Stomach (tissue), 19 donors: ENCODE results near the gene SMIM43. TPM values are rescaled to one million over a fixed set of nuclear protein-coding genes. Genes with fewer than 3 reads are reported as not detected.

Experiments used
- DNase-seq, 2 donors: peaks; one replicate each; pipeline versions ENCODE4 v3.0.0 to v3.0.0-alpha.2; 2013 to 2019
- H3K27ac ChIP-seq, 5 donors: fragments of 200-600 bp in 4 of 5; sonication (generic) in 4 of 5; one replicate each; pipeline ENCODE4 v1.5.1; 2013 to 2019; ENCODE audit warnings: mild to moderate bottlenecking in 1 of 5, moderate library complexity in 1 of 5
- H3K27me3 ChIP-seq, 3 donors: fragments of 200-600 bp; sonication (generic); one replicate each; pipeline ENCODE4 v1.5.1; 2017 to 2019; ENCODE audit warnings: mixed run types in 1 of 3
- H3K36me3 ChIP-seq, 4 donors: fragments of 200-600 bp; sonication (generic); 1 replicate in 3 of 4; 2 replicates in 1 of 4; pipeline ENCODE4 v1.5.1; 2016 to 2019
- H3K4me1 ChIP-seq, 4 donors: fragments of 200-600 bp; sonication (generic); one replicate each; pipeline ENCODE4 v1.5.1; 2016 to 2019
- H3K4me3 ChIP-seq, 4 donors: fragments of 200-600 bp; sonication (generic) in 3 of 4; one replicate each; pipeline ENCODE4 v1.5.1; 2016 to 2019; ENCODE audit warnings: mild to moderate bottlenecking in 1 of 4
- H3K9me3 ChIP-seq, 4 donors: fragments of 200-600 bp; sonication (generic); one replicate each; pipeline ENCODE4 v1.5.1; 2016 to 2019
- EP300 ChIP-seq: sonication (generic); formaldehyde crosslinking; IDR thresholded peaks from one replicate; pipeline ENCODE4 v1.6.1; 2017; ENCODE audit warnings: antibody characterized with exemption
- POLR2A ChIP-seq, 4 donors: fragments of 450-650 bp; IDR thresholded peaks; one replicate each; pipeline ENCODE4 v1.6.1; 2016; ENCODE audit warnings: antibody characterized with exemption in 4 of 4, control low read depth in 2 of 4, mild to moderate bottlenecking in 1 of 4, moderate library complexity in 1 of 4
- POLR2AphosphoS5 ChIP-seq, 3 donors: sonication (generic); formaldehyde crosslinking; IDR thresholded peaks; one replicate each; pipeline ENCODE4 v1.6.1; 2016; ENCODE audit warnings: antibody characterized with exemption in 3 of 3
- WGBS, 5 donors: extraction: QIAGEN DNeasy Blood & Tissue Kit in 3 of 5; methylation state at CpG; one replicate each; pipeline versions ENCODE4 v1.1.5 to v1.1.7; 2013 to 2018; 5-methylcytosine and 5-hydroxymethylcytosine counted together
- intact Hi-C: fragments of 100-400 bp; cut with DNase I; formaldehyde crosslinking; loops from one replicate; pipeline ENCODE4 v1.15.1; 2023; ENCODE audit warnings: low total_unique reads
- long read RNA-seq, 10 donors: transcript quantifications; one replicate each; lab custom pipeline, GENCODE V29; 2026
- polyA plus RNA-seq, 3 donors: library from polyadenylated mRNA; stranded (reverse); fragments of 200-250 nt; gene quantifications; one replicate each; pipeline ENCODE4 v1.2.3, GENCODE V29; 2013
- total RNA-seq, 5 donors: library from RNA; depleted of rRNA; stranded (reverse); fragments of >200 nt; gene quantifications; one replicate each; pipeline versions ENCODE4 v1.1.0 to v1.2.3, GENCODE V29; 2014 to 2016
- TF ChIP-seq, protein P1 (sequence below), 7 experiments: fragments of 450-650 bp in 4 of 7; fragments of 200-600 bp in 3 of 7; sonication (generic) in 3 of 7; IDR thresholded peaks; one replicate each; pipeline ENCODE4 v1.5.1; 2016 to 2019; ENCODE audit warnings: antibody characterized with exemption in 7 of 7, control low read depth in 2 of 7, mild to moderate bottlenecking in 1 of 7
- donor health status: healthy with polysubstance abuse.
- donor health status: Bipolar disorder and iron deficiency.
- donor health status: healthy.

The SMIM43 gene
- total RNA-seq (under 1 TPM in 1 of 5 donors, not detected in 4; 0.18 TPM), polyA plus RNA-seq (under 1 TPM in 2 of 3 donors, not detected in 1; 0.10 to 0.31 TPM)
- long read RNA-seq, donor 1, result 0 reads
- long read RNA-seq, donor 2, partial matches to known transcripts, result 0 of 5 reads
- long read RNA-seq, donor 2, other reads (novel, unspliced or antisense), result 5 of 5 reads
- long read RNA-seq, donor 3, result 0 reads
- long read RNA-seq, donor 4, result 0 reads
- long read RNA-seq, donor 5, result 0 reads
- long read RNA-seq, donor 6, partial matches to known transcripts, result 63 of 83 reads
- long read RNA-seq, donor 6, other reads (novel, unspliced or antisense), result 20 of 83 reads
- long read RNA-seq, donor 7, result 0 reads
- long read RNA-seq, donor 8, partial matches to known transcripts, result 0 of 1 reads
- long read RNA-seq, donor 8, other reads (novel, unspliced or antisense), result 0 of 1 reads
- long read RNA-seq, donor 9, result 0 reads
- long read RNA-seq, donor 10, result 0 reads

DNA sequence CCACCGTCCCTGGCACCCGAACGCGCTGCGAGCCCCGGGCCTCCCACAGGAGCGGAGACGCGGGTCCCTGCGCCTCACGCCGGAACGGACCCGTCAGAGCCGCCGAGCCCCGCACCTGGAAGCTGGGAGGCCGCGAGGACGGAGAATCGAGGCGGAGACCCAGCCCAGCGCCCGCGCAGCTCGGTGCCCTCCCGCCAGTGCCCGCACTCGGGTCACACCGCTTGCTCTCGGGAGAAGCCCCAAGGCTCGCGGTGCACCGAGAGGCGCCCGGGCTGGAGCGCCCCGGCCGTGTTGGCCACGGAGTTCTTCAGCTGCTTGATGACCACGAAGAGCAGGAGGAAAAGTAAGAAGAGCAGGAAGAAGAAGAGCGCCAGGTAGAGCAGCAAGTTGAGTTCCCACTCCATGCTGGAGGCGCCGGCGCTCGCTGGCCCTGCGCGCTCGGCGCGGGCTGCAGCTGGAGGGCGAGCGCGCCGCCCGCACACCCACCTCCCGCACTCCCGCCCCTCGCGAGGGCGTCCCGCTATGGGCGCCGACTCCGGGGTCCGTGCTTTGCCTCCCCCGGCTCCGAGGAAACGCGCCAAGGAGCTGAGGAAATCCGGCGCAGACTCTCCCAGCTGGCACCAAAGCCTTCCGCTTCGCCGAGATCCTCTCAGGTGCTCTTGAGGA, at the start of gene SMIM43:
SMIM43 (minus strand) TSS at position 463 of the 666 bp plus-strand sequence; CDS start at position 404, 59 bp downstream.
- TF ChIP-seq EP300 (no peak), POLR2AphosphoS5 (IDR thresholded peaks at IDR 0.05) (no peak), POLR2A (IDR thresholded peaks at IDR 0.05) (no peak)
- TF ChIP-seq, protein P1, sequence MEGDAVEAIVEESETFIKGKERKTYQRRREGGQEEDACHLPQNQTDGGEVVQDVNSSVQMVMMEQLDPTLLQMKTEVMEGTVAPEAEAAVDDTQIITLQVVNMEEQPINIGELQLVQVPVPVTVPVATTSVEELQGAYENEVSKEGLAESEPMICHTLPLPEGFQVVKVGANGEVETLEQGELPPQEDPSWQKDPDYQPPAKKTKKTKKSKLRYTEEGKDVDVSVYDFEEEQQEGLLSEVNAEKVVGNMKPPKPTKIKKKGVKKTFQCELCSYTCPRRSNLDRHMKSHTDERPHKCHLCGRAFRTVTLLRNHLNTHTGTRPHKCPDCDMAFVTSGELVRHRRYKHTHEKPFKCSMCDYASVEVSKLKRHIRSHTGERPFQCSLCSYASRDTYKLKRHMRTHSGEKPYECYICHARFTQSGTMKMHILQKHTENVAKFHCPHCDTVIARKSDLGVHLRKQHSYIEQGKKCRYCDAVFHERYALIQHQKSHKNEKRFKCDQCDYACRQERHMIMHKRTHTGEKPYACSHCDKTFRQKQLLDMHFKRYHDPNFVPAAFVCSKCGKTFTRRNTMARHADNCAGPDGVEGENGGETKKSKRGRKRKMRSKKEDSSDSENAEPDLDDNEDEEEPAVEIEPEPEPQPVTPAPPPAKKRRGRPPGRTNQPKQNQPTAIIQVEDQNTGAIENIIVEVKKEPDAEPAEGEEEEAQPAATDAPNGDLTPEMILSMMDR (IDR thresholded peaks at IDR 0.05), result no peak
- 2 to 3% (median 3%) methylated on average over 40 to 75 of the region's 75 CpGs for WGBS, 5 donors
- H3K4me3 ChIP-seq, result peak within 1 kb of the TSS; percentile 26 to 45 (median 39)
- no peaks in the 10 kb centered on the region for H3K36me3 ChIP-seq
- no peaks in the 10 kb centered on the region for H3K9me3 ChIP-seq
- peaks cover 8 to 46% (median 25%) of the 10 kb centered on the region in 3 donors for H3K27me3 ChIP-seq
- DNase-seq, result peak in 1 of 2 donors; percentile 50
- intact Hi-C loops, result no loop called here
- H3K27ac ChIP-seq, result no peak within 1 kb of the TSS
- peaks cover 7 to 13% (median 10%) of the 10 kb centered on the region in 4 donors for H3K4me1 ChIP-seq

DNA sequence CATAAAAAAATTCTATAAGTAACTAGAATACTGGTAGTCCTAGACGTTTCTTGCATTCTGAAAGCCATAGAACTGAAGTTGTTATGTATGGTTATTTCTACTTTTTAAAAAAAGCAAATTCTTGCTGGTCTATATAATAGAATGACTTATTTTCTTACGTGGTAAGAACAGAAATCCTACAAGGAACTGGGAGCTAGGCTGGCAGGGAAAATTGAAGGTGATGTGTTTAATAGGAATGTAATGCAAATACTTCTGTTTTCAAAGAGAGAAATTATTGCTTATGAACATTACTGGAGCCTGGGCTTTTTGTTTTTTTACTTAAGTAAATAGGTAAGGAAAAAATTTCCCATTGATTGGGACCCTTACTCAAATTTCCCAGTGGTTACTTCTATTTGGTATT, 49.8 kb upstream of the SMIM43 start:
- H3K9me3 ChIP-seq, result no peaks in the 10 kb centered on the region
- H3K4me3 ChIP-seq, result no peak overlapping the region
- peaks cover 31 to 93% (median 92%) of the 10 kb centered on the region in 4 donors for H3K36me3 ChIP-seq
- intact Hi-C loops, result no loop called here
- no peaks in the 10 kb centered on the region for H3K4me1 ChIP-seq
- TF ChIP-seq EP300, result no peak
- no peak for TF ChIP-seq POLR2AphosphoS5 (IDR thresholded peaks at IDR 0.05)
- TF ChIP-seq POLR2A (IDR thresholded peaks at IDR 0.05), result no peak
- 83 to 90% (median 86%) methylated on average over 2 of the region's 2 CpGs for WGBS, 5 donors
- no peak for DNase-seq
- H3K27me3 ChIP-seq, result no peaks in the 10 kb centered on the region
- no peak overlapping the region for H3K27ac ChIP-seq

DNA sequence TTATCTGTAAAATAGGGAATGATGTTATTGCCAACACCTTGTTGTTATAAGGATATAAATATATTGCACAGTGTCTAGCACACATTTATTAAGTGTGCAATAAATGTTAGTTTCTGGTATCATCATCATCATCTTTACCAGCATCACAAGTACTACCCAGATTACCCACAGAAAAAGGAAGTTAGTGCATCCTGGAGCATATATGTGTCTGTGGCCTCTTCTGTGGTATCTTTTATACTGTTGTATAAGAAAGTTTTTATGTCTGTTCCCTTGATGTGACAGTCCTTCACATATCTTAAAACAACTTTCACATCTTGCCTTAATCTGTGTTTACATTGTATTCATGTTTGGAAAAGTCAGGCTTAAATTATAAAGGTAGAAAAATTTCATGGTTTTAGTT, 46.2 kb upstream of the SMIM43 start:
- peaks cover 38 to 100% (median 100%) of the 10 kb centered on the region in 4 donors for H3K36me3 ChIP-seq
- TF ChIP-seq POLR2AphosphoS5 (IDR thresholded peaks at IDR 0.05) (no peak), EP300 (no peak), POLR2A (IDR thresholded peaks at IDR 0.05) (no peak)
- TF ChIP-seq, protein P1 (IDR thresholded peaks at IDR 0.05), result no peak

DNA sequence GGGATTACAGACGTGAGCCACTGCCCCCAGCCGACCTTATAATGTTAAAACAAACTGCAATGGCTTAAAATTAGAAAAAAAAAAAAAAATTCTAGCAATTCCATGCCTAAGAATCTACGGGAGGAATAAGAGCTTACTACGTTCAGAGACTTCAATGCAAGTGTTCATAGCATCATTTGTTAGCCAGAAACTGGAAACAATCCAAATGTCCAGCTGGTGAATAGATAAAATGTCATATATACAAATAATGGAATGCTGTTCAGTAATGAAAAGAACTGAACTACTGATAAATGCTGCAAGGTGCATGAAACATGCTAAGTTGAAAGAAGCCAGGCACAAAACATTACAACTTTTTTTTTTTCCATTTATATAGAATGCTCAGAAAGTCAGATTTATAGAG, 41.4 kb upstream of the SMIM43 start:
- Histone ChIP-seq H3K27ac (no peak overlapping the region), H3K27me3 (no peaks in the 10 kb centered on the region), H3K4me1 (peaks cover 0 to 25% (median 10%) of the 10 kb centered on the region in 4 donors), H3K4me3 (no peak overlapping the region), H3K36me3 (peaks cover 28 to 88% (median 87%) of the 10 kb centered on the region in 4 donors), H3K9me3 (no peaks in the 10 kb centered on the region)
- WGBS, 5 donors, result 74 to 87% (median 86%) methylated on average over 4 of the region's 4 CpGs
- intact Hi-C loops, result no loop called here
- no peak for DNase-seq
- no peak for TF ChIP-seq POLR2A (IDR thresholded peaks at IDR 0.05)
- TF ChIP-seq POLR2AphosphoS5 (IDR thresholded peaks at IDR 0.05), result no peak
- no peak for TF ChIP-seq EP300
- TF ChIP-seq, protein P1 (IDR thresholded peaks at IDR 0.05), result no peak

More for the DNA sequence above, 46.2 kb upstream of the SMIM43 start:
- no peaks in the 10 kb centered on the region for H3K4me1 ChIP-seq
- no peak overlapping the region for H3K4me3 ChIP-seq
- no peak for DNase-seq
- H3K27me3 ChIP-seq, result no peaks in the 10 kb centered on the region
- intact Hi-C loops, result no loop called here
- H3K27ac ChIP-seq, result no peak overlapping the region
- no peaks in the 10 kb centered on the region for H3K9me3 ChIP-seq
